ENCODE results near the gene GANAB. TPM values are rescaled to one million over a fixed set of nuclear protein-coding genes. Genes with fewer than 3 reads are reported as not detected.

GANAB gene
- total RNA-seq, 3 donors from 2014 or later (not counting 1 experiment from before 2014, with no cell fraction given), result 236 to 275 (median 246) TPM

GRCh38 chr11:62601122-62601371, 45.4 kb downstream of the GANAB start:
- Mint-ChIP-seq H3K4me3 (peak overlapping the region; percentile 97), H3K27me3 (ENCODE audit: low read depth in 2 of 2) (no peaks in the 10 kb centered on the region), H3K9me3 (no peaks in the 10 kb centered on the region), H3K27ac (peak overlapping the region; percentile 93 to 96), H3K36me3 (no peaks in the 10 kb centered on the region), H3K4me1 (peaks cover 48 to 59% of the 10 kb centered on the region in 2 donors)
- peaks cover 38% of the 10 kb centered on the region for H3K36me3 ChIP-seq (ENCODE audit: control insufficient read depth, insufficient read depth, low read length)
- peak overlapping the region; percentile 83 for H3K27ac ChIP-seq (ENCODE audit: low read length)
- TF ChIP-seq, protein P1, sequence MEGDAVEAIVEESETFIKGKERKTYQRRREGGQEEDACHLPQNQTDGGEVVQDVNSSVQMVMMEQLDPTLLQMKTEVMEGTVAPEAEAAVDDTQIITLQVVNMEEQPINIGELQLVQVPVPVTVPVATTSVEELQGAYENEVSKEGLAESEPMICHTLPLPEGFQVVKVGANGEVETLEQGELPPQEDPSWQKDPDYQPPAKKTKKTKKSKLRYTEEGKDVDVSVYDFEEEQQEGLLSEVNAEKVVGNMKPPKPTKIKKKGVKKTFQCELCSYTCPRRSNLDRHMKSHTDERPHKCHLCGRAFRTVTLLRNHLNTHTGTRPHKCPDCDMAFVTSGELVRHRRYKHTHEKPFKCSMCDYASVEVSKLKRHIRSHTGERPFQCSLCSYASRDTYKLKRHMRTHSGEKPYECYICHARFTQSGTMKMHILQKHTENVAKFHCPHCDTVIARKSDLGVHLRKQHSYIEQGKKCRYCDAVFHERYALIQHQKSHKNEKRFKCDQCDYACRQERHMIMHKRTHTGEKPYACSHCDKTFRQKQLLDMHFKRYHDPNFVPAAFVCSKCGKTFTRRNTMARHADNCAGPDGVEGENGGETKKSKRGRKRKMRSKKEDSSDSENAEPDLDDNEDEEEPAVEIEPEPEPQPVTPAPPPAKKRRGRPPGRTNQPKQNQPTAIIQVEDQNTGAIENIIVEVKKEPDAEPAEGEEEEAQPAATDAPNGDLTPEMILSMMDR (IDR thresholded peaks at IDR 0.05), result no peak
- no peaks in the 10 kb centered on the region for H3K9me3 ChIP-seq (ENCODE audit: control insufficient read depth, insufficient read depth, low read length)
- DNase-seq, result peak in 1 of 2 donors; percentile 68
- no peak for ATAC-seq
- H3K27me3 ChIP-seq (ENCODE audit: control insufficient read depth, insufficient read depth, low read length), result no peaks in the 10 kb centered on the region
- H3K4me3 ChIP-seq (ENCODE audit: low read length), result peak overlapping the region; percentile 79
- WGBS (ENCODE audit: insufficient coverage), result 0% methylated on average over 30 of the region's 30 CpGs
- intact Hi-C loops (cut with micrococcal nuclease), result no loop called here
- H3K4me1 ChIP-seq (ENCODE audit: control insufficient read depth, insufficient read depth, low read length), result peaks cover 43% of the 10 kb centered on the region

DNA sequence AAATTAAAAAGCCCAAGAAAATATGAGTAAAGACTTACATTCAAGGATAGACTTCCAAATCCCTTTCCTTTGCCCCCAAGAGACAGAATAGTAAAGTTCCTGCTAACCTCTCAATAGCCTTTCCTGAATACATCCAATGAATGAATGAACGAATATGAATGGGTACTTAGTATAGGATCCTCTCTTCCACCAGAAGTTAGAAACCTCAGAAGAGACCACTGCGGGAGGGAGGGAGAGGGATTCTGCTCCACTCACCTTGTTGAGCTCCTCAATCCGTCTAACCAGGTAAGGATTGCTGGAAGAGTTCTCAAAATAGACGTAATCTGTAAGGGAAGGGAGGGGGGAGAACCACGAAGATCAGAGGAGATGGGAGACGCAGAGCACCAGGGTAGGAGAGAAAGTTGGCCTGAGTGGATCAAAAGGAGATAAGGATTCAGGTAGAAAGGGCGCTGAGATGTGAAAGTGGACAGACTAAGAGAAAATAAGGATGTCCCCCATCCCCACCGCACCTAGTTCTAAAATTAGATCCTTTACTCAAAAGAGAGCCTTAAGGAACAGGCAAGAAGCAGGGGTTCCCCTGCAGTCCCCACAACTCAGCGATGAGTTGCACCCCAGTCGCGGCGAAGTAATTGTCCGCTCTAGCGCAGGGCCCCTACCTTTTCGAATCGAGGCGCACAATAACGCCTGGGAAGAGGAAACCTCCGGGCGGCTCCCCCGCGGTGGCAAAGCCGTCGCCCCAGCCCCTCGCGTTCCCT, 45.9 kb downstream of the GANAB start:
- TF ChIP-seq, protein P1 (IDR thresholded peaks at IDR 0.05), result no peak
- Mint-ChIP-seq H3K36me3 (no peaks in the 10 kb centered on the region), H3K27ac (peak overlapping the region; percentile 93 to 96), H3K4me1 (peaks cover 48 to 61% of the 10 kb centered on the region in 2 donors), H3K9me3 (no peaks in the 10 kb centered on the region), H3K4me3 (peak overlapping the region; percentile 97), H3K27me3 (ENCODE audit: low read depth in 2 of 2) (no peaks in the 10 kb centered on the region)
- DNase-seq, result peak in 1 of 2 donors; percentile 57
- Histone ChIP-seq H3K36me3 (ENCODE audit: control insufficient read depth, insufficient read depth, low read length) (peaks cover 39% of the 10 kb centered on the region), H3K9me3 (ENCODE audit: control insufficient read depth, insufficient read depth, low read length) (no peaks in the 10 kb centered on the region), H3K4me3 (ENCODE audit: low read length) (peak overlapping the region; percentile 79), H3K27me3 (ENCODE audit: control insufficient read depth, insufficient read depth, low read length) (no peaks in the 10 kb centered on the region), H3K27ac (ENCODE audit: low read length) (peak overlapping the region; percentile 83), H3K4me1 (ENCODE audit: control insufficient read depth, insufficient read depth, low read length) (peaks cover 43% of the 10 kb centered on the region)
- intact Hi-C loops (cut with micrococcal nuclease), result no loop called here
- under 1% methylated on average over 25 of the region's 26 CpGs for WGBS (ENCODE audit: insufficient coverage)
- ATAC-seq, result no peak

- peak overlapping the region; percentile 79 for H3K4me3 ChIP-seq (ENCODE audit: low read length)
- peak overlapping the region; percentile 83 for H3K27ac ChIP-seq (ENCODE audit: low read length)
- H3K36me3 ChIP-seq (ENCODE audit: control insufficient read depth, insufficient read depth, low read length), result peaks cover 39% of the 10 kb centered on the region
- no peaks in the 10 kb centered on the region for H3K27me3 ChIP-seq (ENCODE audit: control insufficient read depth, insufficient read depth, low read length)
- peak overlapping the region; percentile 97 for H3K4me3 Mint-ChIP-seq
- TF ChIP-seq, protein P1 (IDR thresholded peaks at IDR 0.05), result no peak
- no peaks in the 10 kb centered on the region for H3K27me3 Mint-ChIP-seq (ENCODE audit: low read depth in 2 of 2)
- peaks cover 48 to 65% of the 10 kb centered on the region in 2 donors for H3K4me1 Mint-ChIP-seq
- H3K27ac Mint-ChIP-seq, result peak overlapping the region; percentile 93 to 96
- DNase-seq (peak; percentile 15 to 61), ATAC-seq (no peak)
- H3K9me3 Mint-ChIP-seq, result no peaks in the 10 kb centered on the region
- 34% methylated on average over 5 of the region's 5 CpGs for WGBS (ENCODE audit: insufficient coverage)
- peaks cover under 1% of the 10 kb centered on the region for H3K36me3 Mint-ChIP-seq
- H3K9me3 ChIP-seq (ENCODE audit: control insufficient read depth, insufficient read depth, low read length), result no peaks in the 10 kb centered on the region
- intact Hi-C loops (cut with micrococcal nuclease), result loop anchor here (1.0 kb wide), 2 partner anchors 9 to 46 kb away; partner anchors contain the start of genes GANAB and TUT1
- H3K4me1 ChIP-seq (ENCODE audit: control insufficient read depth, insufficient read depth, low read length), result peaks cover 43% of the 10 kb centered on the region
Observed at GRCh38 chr11:62599901-62600300, 46.5 kb downstream of the GANAB start.
